Neural cell (in vitro differentiated cells): Measurements from ENCODE around the gene ERC2. TPM values are rescaled to one million over a fixed set of nuclear protein-coding genes. Genes with fewer than 3 reads are reported as not detected.

Source experiments
- H2AFZ ChIP-seq: fragments of 200-600, 300-800 bp; sonication (generic), shearing (Covaris generic); 2 replicates; pipeline ENCODE4 v1.6.0; 2014; ENCODE audit warnings: low read depth, mild to moderate bottlenecking, antibody characterized with exemption, low read length, moderate library complexity
- H3F3A ChIP-seq: fragments of 200-600 bp; shearing (Covaris generic); 2 replicates; pipeline ENCODE4 v1.6.1; 2016; ENCODE audit warnings: mild to moderate bottlenecking, moderate library complexity, mixed read lengths, antibody characterized with exemption, low read length; ENCODE audit not compliant: insufficient read depth, poor library complexity, severe bottlenecking
- H3K27ac ChIP-seq: fragments of 200-600, 300-800 bp; sonication (generic), shearing (Covaris generic); 2 replicates; pipeline ENCODE4 v1.5.1; 2014; ENCODE audit warnings: mild to moderate bottlenecking, low read length, moderate library complexity
- H3K27me3 ChIP-seq: fragments of 300-800, 200-600 bp; sonication (generic), shearing (Covaris generic); 2 replicates; pipeline ENCODE4 v1.6.0; 2014; ENCODE audit warnings: mild to moderate bottlenecking, low read depth, low read length, moderate library complexity; ENCODE audit not compliant: insufficient read depth
- H3K36me3 ChIP-seq: fragments of 300-800, 200-600 bp; sonication (generic), shearing (Covaris generic); 2 replicates; pipeline ENCODE4 v1.5.1; 2014; ENCODE audit warnings: mild to moderate bottlenecking, antibody characterized with exemption, low read length, moderate library complexity; ENCODE audit not compliant: insufficient read depth
- H3K4me2 ChIP-seq: fragments of 300-800, 200-600 bp; sonication (generic), shearing (Covaris generic); 2 replicates; pipeline ENCODE4 v1.6.0; 2014; ENCODE audit warnings: mild to moderate bottlenecking, low read length
- H3K4me3 ChIP-seq: fragments of 300-800, 200-600 bp; sonication (generic), shearing (Covaris generic); 2 replicates; pipeline ENCODE4 v1.5.1; 2014; ENCODE audit warnings: mild to moderate bottlenecking, low read length, moderate library complexity
- H3K79me2 ChIP-seq: fragments of 200-600 bp; shearing (Covaris generic); replicated peaks from 2 replicates; pipeline ENCODE4 v1.6.0; 2014; ENCODE audit warnings: mild to moderate bottlenecking, low read length, moderate library complexity; ENCODE audit not compliant: insufficient read depth
- H3K9ac ChIP-seq: fragments of 300-800, 200-600 bp; sonication (generic), shearing (Covaris generic); 2 replicates; pipeline ENCODE4 v1.6.1; 2016; ENCODE audit warnings: mild to moderate bottlenecking, low read length, mixed read lengths
- H3K9me2 ChIP-seq: fragments of 200-600 bp; shearing (Covaris generic); 2 replicates; pipeline ENCODE4 v1.6.1; 2016; ENCODE audit warnings: mild to moderate bottlenecking, low read length, mixed read lengths; ENCODE audit not compliant: insufficient read depth
- H3K9me3 ChIP-seq: fragments of 200-600, 300-800 bp; sonication (generic), shearing (Covaris generic); 2 replicates; pipeline ENCODE4 v1.6.1; 2016; ENCODE audit warnings: mild to moderate bottlenecking, mixed run types, low read length, moderate library complexity, mixed read lengths
- H4K20me1 ChIP-seq: fragments of 200-600 bp; shearing (Covaris generic); 2 replicates; pipeline ENCODE4 v1.6.1; 2016; ENCODE audit warnings: mild to moderate bottlenecking, mixed run types; ENCODE audit not compliant: insufficient read depth
- CTCF ChIP-seq: fragments of 450-650 bp; IDR thresholded peaks from 2 replicates; pipeline ENCODE4 v1.5.1; 2014; ENCODE audit warnings: antibody characterized with exemption, mild to moderate bottlenecking, moderate library complexity; ENCODE audit not compliant: poor library complexity, severe bottlenecking
- EP300 ChIP-seq: fragments of 450-650 bp; conservative IDR thresholded peaks from 2 replicates; pipeline ENCODE4 v1.6.1; 2014; ENCODE audit warnings: antibody characterized with exemption, mild to moderate bottlenecking, moderate library complexity; ENCODE audit not compliant: poor library complexity, severe bottlenecking
- EZH2 ChIP-seq: fragments of 200-600, 300-800 bp; shearing (Covaris generic), sonication (generic); IDR thresholded peaks from 2 replicates; pipeline ENCODE4 v1.6.1; 2014; ENCODE audit warnings: antibody characterized with exemption, low read length, borderline replicate concordance, mild to moderate bottlenecking; ENCODE audit not compliant: insufficient read depth, poor library complexity, severe bottlenecking
- MXI1 ChIP-seq: fragments of 450-650 bp; conservative IDR thresholded peaks from 2 replicates; pipeline ENCODE4 v1.6.1; 2014; ENCODE audit warnings: antibody characterized with exemption, mild to moderate bottlenecking; ENCODE audit not compliant: poor library complexity, severe bottlenecking
- POLR2AphosphoS5 ChIP-seq: IDR thresholded peaks from 2 replicates; pipeline ENCODE4 v1.6.1; 2012
- RAD21 ChIP-seq: fragments of 450-650 bp; conservative IDR thresholded peaks from 2 replicates; pipeline ENCODE4 v1.6.1; 2014; ENCODE audit warnings: antibody characterized with exemption, mild to moderate bottlenecking, moderate library complexity
- REST ChIP-seq: IDR thresholded peaks from 2 replicates; pipeline ENCODE4 v1.6.1; 2012; ENCODE audit warnings: borderline replicate concordance
- SMC3 ChIP-seq: fragments of 450-650 bp; conservative IDR thresholded peaks from 2 replicates; pipeline ENCODE4 v1.6.1; 2014; ENCODE audit warnings: antibody characterized with exemption, mild to moderate bottlenecking, moderate library complexity; ENCODE audit not compliant: poor library complexity
- TAF1 ChIP-seq: IDR thresholded peaks from 2 replicates; pipeline ENCODE4 v1.6.1; 2012; ENCODE audit warnings: low read depth
- polyA plus RNA-seq: library from polyadenylated mRNA; depleted of rRNA; stranded (reverse); fragments of >200 nt; gene quantifications from 2 replicates; pipeline ENCODE4 v1.2.3, GENCODE V29; 2014

ERC2 gene
- polyA plus RNA-seq, 1 donor from 2014 or later = 60.4 TPM

- Histone ChIP-seq H4K20me1 (no peaks in the 10 kb centered on the region), H3K27ac (no peak overlapping the region), H2AFZ (no peak overlapping the region), H3K4me3 (no peak overlapping the region), H3K27me3 (no peaks in the 10 kb centered on the region), H3K4me2 (no peak overlapping the region), H3K9me2 (no peaks in the 10 kb centered on the region), H3K36me3 (no peaks in the 10 kb centered on the region), H3K9me3 (no peaks in the 10 kb centered on the region), H3F3A (no peaks in the 10 kb centered on the region), H3K79me2 (no peaks in the 10 kb centered on the region), H3K9ac (no peak overlapping the region)
- no peak for TF ChIP-seq EP300
- TF ChIP-seq TAF1 = no peak
- TF ChIP-seq POLR2AphosphoS5 = no peak
- no peak for TF ChIP-seq SMC3
- no peak for TF ChIP-seq MXI1
- no peak for TF ChIP-seq CTCF
- no peak for TF ChIP-seq EZH2
- no peak for TF ChIP-seq REST
- no peak for TF ChIP-seq RAD21
Measured at GRCh38 chr3:56003129-56003528, 465.1 kb downstream of the ERC2 start.

GRCh38 chr3:56001991-56002390 lies 466.3 kb downstream of the ERC2 start:
- H3K9ac ChIP-seq = no peak overlapping the region
- TF ChIP-seq RAD21 (no peak), CTCF (no peak), MXI1 (no peak), SMC3 (no peak), EP300 (no peak), POLR2AphosphoS5 (no peak), REST (no peak)
- H3K9me2 ChIP-seq = no peaks in the 10 kb centered on the region
- H3K36me3 ChIP-seq = no peaks in the 10 kb centered on the region
- no peak overlapping the region for H3K4me3 ChIP-seq
- no peak overlapping the region for H3K4me2 ChIP-seq
- H3K27me3 ChIP-seq = no peaks in the 10 kb centered on the region
- no peaks in the 10 kb centered on the region for H3F3A ChIP-seq
- no peaks in the 10 kb centered on the region for H4K20me1 ChIP-seq
- no peak overlapping the region for H2AFZ ChIP-seq
- H3K27ac ChIP-seq = no peak overlapping the region
- no peaks in the 10 kb centered on the region for H3K79me2 ChIP-seq
- no peaks in the 10 kb centered on the region for H3K9me3 ChIP-seq
